ENCODE results near the gene GSE1.

GRCh38 chr16:85610446-85611193 is 2.5 kb upstream of the GSE1 start:
- TF ChIP-seq POLR2A (IDR thresholded peaks at IDR 0.05; ENCODE audit: low read depth, low read length) (no peak), POLR2AphosphoS5 (IDR thresholded peaks at IDR 0.05; ENCODE audit: low read depth, low read length) (no peak), SPI1 (IDR thresholded peaks at IDR 0.05; ENCODE audit: low read depth, low read length) (no peak), POU2F2 (IDR thresholded peaks at IDR 0.05; ENCODE audit: low read depth, low read length) (peak; percentile 76; the same call in 1 of the 2 replicates)
